ACC112 (cell line): ENCODE results near the gene GULP1.

Source experiments
- H2AFZ ChIP-seq: fragments of 200-600 bp; sonication (generic); one replicate; pipeline ENCODE4 v1.6.0; 2017; ENCODE audit warnings: antibody characterized with exemption, low read length; ENCODE audit not compliant: unreplicated experiment
- H3K27ac ChIP-seq: fragments of 200-600 bp; sonication (generic); 2 replicates; pipeline ENCODE4 v1.5.1; 2014; ENCODE audit warnings: low read depth, mild to moderate bottlenecking, antibody characterized with exemption, low read length, moderate library complexity
- H3K27me3 ChIP-seq: fragments of 200-600 bp; sonication (generic); 2 replicates; pipeline ENCODE4 v1.6.1; 2014; ENCODE audit warnings: mild to moderate bottlenecking, antibody characterized with exemption, low read length, moderate library complexity, mixed read lengths; ENCODE audit not compliant: insufficient read depth
- H3K36me3 ChIP-seq: fragments of 200-600 bp; sonication (generic); 2 replicates; pipeline ENCODE4 v1.6.1; 2016; ENCODE audit warnings: mild to moderate bottlenecking, antibody characterized with exemption, low read length, moderate library complexity, mixed read lengths; ENCODE audit not compliant: insufficient read depth
- H3K4me1 ChIP-seq: fragments of 200-600 bp; sonication (generic); one replicate; pipeline ENCODE4 v1.6.1; 2016; ENCODE audit warnings: low read length, mixed read lengths; ENCODE audit not compliant: insufficient read depth, unreplicated experiment, control insufficient read depth
- H3K4me3 ChIP-seq: fragments of 200-600 bp; sonication (generic); 2 replicates; pipeline ENCODE4 v1.5.1; 2014; ENCODE audit warnings: mild to moderate bottlenecking, low read depth, low read length
- H3K79me2 ChIP-seq: fragments of 200-600 bp; sonication (generic); one replicate; pipeline ENCODE4 v1.6.0; 2016; ENCODE audit warnings: low read length; ENCODE audit not compliant: control insufficient read depth, unreplicated experiment, insufficient read depth

The GULP1 gene

GRCh38 chr2:188631037-188631809, 339.5 kb downstream of the GULP1 start:
- no peaks in the 10 kb centered on the region for H3K27me3 ChIP-seq
- H3K4me3 ChIP-seq, result no peak overlapping the region
- H3K4me1 ChIP-seq, result peaks cover 11% of the 10 kb centered on the region
- no peak overlapping the region for H2AFZ ChIP-seq
- no peaks in the 10 kb centered on the region for H3K36me3 ChIP-seq
- H3K27ac ChIP-seq, result no peak overlapping the region
- no peaks in the 10 kb centered on the region for H3K79me2 ChIP-seq

GRCh38 chr2:188634656-188635055, 343.0 kb downstream of the GULP1 start:
- no peak overlapping the region for H3K27ac ChIP-seq
- no peak overlapping the region for H2AFZ ChIP-seq
- no peaks in the 10 kb centered on the region for H3K27me3 ChIP-seq
- no peak overlapping the region for H3K4me3 ChIP-seq
- H3K4me1 ChIP-seq, result peaks cover 10% of the 10 kb centered on the region
- no peaks in the 10 kb centered on the region for H3K79me2 ChIP-seq
- no peaks in the 10 kb centered on the region for H3K36me3 ChIP-seq
